ENCODE measurements around the gene SCAMP3.
"Not testable (repeated sequence)": the region's sequence is repeated elsewhere in the genome, so short reads cannot be mapped to it uniquely, and the experiment has no call there.

SCAMP3 gene

DNA sequence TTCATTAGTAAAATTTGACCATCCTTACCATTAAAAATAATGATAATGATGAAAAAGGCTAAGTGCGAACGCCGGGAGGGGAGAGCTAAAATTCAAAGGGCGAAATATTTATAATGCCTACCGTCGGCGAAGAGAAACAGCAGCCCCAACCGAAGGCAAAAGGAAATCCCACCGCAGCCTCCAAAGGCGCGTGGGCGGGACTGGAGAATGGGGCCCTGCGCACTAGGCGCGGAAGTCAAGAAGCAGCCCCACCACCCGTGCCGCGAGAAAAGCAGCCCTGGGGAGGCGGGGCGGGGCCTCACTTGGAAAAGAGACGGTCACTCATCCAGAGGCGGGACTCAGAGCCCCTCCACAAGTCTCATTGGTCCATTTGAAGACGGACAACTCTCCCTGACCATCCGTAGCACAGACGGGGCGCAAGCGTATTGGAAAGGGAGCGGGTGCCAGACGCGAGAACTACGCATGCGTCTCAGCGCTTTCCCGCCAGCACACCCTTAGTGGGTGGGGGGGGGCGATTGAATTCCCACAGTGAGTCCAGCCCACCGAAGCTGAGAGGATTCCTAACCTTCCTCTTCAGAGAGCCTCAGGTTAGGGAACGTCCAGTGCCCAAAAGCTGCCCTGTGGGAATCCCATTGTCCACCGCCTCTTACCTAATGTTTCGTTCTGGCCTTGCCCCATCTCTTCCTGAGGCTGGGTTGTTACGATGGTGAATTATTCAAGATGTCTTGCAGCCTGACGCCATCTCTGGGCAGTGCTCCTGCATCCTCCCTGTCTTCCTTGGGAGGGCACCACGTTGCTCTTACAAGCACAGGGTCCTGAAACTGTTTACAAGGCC is 34.7 kb downstream of the SCAMP3 start:
- DNase-seq (ENCODE audit: low read depth in 3 of 3): peak; percentile 95 to 98 (median 97)

DNA sequence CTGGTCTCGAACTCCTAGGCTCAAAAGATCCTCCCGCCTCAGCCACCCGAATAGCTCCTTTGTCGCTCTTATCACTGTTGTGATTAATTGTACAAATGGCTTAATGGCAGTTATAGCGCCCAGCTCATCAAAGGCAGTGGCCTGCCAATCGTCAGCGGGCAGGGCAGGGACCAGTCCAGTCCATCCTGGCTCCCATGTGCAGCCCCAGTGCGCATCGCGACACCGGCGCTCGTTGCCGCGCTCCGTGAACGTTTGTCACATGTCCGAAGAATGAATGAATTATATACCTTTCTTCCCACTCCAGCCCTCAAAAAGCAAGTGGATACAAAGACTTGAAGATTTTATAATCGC is 35.3 kb downstream of the SCAMP3 start:
- no peak for DNase-seq (ENCODE audit: low read depth in 3 of 3)

DNA sequence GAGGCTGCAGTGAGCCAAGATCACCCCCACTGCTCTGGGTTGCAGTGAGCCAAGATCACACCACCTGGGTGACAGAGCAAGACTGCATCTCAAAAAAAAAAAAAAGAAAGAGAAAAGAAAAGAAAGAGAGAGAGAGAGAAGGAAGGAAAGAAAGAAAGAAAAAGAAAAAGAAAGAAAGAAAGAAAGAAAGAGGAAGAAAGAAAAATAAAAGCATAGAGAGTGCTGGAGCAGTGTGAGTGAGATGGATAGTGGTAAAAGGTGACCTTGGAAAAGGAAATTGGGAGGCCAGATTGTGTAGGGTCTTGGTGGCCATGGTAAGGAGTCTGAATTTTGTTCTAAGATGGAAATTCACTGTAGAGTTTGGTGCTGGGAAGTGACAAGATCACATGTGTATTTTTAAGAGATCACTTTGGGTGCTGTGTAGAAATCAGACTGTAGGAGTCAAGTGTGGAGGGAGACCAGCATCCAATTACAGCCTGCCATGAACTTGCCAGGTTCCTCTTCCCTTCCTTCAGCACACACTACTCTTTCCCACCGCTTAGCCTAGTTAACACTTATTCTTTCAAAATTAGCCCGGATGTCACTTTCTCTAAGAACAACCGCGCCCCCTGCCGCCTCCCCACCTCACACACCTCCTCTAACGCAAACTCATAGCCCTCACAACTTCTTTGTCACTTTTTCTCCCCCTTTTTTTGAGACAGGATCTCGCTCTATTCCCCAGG is 35.8 kb downstream of the SCAMP3 start:
- peak; percentile 61 to 69 (median 65) for DNase-seq (ENCODE audit: low read depth in 3 of 3)

DNA sequence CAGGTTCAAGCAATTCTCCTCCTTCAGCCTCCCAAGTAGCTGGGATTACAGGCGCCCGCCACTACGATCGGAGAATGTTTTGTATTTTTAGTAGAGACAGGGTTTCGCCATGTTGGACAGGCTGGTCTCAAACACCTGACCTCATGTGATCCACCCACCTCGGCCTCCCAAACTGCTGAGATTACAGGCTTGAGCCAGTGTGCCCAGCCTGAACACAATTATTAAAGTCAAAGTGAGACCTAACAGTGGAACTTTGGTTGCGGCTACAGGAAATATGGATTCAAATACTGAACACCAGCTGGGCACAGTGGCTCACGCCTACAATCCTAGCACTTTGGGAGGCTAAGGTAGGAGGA is 36.8 kb downstream of the SCAMP3 start:
- DNase-seq (ENCODE audit: low read depth in 3 of 3): not testable (repeated sequence)

DNA sequence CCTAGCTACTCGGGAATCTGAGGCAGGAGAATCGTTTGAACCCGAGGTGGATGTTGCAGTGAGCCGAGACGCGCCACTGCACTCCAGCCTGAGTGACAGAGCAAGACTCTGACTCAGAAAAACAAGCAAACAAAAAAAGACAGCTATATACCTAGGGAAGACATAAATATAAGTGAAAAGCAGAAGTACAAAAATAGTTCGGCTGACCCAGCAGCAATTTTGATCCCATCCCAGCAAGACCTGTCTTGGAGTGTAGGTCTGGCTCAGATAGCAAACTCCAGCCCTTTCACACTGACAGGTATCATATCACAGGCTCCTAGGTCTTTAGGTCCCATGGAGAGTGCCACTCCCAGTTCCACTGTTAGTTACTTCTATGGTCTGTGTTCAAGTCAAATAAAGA is 39.1 kb downstream of the SCAMP3 start:
- DNase-seq (ENCODE audit: low read depth in 3 of 3): no peak

DNA sequence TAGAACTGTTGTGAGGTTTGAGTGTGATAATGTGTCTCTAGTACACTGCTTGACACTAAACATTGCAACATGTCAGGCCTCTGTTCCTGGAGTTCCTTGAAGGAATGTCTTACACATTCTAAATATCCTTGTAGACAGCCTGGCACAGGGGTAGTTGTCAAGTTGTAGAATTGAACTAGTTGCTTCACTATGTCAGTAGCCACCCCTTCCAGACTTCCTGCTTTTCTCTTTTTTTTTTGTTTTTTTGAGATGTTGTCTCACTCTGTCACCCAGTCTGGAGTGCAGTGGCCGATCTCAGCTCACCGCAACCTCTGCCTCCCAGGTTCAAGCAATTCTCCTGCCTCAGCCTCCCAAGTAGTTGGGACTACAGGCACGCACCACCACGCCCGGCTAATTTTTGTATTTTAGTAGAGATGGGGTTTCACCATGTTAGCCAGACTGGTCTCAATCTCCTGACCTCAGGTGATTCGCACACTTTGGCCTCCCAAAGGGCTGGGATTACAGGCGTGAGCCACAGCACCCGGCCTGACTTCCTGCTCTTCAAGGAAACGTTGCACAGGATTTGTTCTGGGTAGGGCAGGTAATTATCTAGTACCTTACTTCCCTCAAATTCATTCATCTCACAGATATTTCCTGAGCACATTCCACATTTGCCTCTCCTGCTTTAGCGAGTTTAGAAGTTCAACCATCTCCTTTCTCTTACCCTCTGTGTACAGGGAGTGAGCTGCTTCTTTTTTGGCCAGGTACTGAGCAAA is 41.8 kb downstream of the SCAMP3 start:
- not testable (repeated sequence) for DNase-seq (ENCODE audit: low read depth in 3 of 3)

DNA sequence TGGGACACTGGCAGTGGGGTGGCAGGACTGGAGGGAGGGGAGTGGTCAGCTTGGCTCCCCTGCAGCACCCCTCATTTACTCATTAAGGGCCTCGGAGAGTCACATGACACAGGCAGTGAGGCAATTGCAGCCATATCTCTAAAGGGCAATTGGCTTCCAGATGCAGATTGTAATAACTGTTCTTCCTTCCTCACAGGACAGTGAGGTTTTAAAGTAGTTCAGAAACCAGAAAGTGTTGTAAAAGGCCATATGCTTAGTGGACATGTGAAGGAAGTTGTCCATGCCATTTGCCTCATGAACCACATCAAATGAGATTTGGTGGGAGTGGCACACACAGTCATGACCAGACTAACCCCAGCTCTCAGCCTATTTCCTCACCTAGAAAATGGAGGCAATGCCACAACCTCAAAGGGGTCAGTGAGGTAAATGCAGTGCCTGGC is 42.5 kb downstream of the SCAMP3 start:
- DNase-seq (ENCODE audit: low read depth in 3 of 3): no peak

DNA sequence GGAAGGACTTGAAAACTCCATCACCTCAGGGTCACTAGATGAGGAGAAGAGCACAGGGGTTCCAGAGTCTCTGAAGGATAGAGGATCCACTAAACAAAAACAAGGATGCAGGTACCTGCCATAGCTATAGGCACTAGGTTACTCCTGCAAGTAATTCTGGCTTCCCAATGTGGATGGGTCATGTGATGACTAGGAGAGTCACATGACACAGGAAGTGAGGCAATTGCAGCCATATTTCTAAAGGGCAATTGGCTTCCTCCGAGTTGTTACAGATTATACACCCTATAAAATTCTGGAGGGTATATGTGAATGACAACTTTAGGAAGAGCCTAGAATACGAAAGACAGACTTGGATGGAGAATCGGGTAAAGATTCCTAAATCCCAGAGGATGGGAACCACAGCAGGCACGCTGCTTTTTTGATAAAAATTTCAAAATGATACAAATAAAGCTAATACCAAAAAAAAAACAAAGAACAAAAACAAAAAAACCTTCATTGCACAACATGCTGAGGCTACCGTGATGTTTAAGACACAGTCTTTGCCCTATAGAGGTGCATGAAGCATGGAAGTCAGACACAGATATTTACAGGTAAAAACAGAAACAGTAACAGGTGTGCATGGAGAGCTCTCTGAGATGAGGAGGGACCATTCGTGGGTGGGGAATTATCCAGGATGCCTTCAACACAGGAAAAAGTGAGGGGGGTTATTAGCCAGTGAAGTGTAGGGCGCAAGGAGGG is 43.1 kb downstream of the SCAMP3 start:
- DNase-seq (ENCODE audit: low read depth in 3 of 3): no peak

DNA sequence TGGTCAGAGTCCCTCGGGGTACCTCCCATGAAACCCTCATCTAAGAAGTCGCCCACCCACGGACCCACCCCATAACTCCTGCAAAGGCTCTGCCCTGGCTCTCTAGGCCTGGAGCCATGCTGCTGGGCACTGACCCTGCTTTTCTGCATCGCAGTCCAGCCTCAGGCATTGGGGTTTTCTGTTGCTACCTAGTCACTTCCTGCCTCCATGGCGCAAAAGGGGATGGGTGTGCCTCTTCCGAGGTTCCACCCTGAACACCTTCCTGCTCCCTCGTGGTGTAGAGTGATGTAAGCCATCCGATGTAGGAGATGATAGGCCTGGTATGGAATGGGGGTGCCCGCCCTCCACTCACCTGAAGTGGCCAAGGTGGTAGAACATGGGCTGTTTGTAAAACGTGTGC is 47.5 kb downstream of the SCAMP3 start:
- not testable (repeated sequence) for DNase-seq (ENCODE audit: low read depth in 3 of 3)

DNA sequence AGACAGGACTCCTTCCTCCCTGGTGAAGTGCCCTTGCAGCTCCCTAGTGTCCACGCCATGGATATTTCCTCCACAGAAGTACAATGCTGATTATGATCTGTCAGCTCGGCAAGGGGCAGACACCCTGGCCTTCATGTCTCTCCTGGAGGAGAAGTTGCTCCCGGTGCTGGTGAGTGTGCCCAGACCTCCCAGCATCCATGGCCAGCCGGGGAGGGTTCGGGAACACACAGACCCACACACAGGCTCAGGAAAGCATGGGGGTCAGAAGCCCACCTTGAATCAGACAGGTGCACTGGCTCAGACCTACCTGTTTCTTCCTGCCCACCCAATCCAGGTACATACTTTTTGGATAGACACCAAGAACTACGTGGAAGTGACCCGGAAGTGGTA is 50.1 kb downstream of the SCAMP3 start:
- DNase-seq (ENCODE audit: low read depth in 3 of 3): not testable (repeated sequence)

DNA sequence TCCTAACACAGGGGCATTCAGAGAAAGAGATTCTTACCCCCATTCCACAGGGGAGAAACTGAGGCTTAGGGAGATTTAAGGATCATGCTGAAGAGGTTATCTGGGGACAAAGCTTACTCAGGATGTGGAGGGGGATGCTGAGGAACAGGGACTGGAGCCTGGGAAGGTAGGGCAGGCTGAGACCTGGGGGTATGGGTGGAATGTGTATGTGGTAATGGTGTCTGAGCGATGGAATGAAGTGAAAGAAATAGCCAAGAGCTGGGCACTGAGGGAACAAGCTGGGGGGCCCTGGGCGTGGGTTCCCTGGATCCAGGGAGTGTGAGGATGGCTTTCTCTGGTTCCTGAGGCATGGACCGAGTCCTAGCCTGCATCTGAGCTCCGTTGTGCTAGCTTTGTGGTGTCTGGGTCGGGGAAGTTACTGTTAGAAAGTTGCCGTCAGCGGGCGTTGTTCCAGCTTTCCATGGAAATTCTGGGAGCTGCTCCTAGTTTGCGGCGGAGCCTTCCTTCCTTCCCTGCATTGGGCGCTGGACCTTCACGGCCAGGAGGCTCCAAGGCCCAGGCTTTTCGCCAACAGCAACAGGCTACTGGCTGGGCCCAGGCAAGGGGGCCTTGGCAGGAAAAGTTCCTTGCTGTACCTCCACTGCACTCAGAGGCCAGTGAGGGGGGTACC is 50.6 kb downstream of the SCAMP3 start:
- not testable (repeated sequence) for DNase-seq (ENCODE audit: low read depth in 3 of 3)

DNA sequence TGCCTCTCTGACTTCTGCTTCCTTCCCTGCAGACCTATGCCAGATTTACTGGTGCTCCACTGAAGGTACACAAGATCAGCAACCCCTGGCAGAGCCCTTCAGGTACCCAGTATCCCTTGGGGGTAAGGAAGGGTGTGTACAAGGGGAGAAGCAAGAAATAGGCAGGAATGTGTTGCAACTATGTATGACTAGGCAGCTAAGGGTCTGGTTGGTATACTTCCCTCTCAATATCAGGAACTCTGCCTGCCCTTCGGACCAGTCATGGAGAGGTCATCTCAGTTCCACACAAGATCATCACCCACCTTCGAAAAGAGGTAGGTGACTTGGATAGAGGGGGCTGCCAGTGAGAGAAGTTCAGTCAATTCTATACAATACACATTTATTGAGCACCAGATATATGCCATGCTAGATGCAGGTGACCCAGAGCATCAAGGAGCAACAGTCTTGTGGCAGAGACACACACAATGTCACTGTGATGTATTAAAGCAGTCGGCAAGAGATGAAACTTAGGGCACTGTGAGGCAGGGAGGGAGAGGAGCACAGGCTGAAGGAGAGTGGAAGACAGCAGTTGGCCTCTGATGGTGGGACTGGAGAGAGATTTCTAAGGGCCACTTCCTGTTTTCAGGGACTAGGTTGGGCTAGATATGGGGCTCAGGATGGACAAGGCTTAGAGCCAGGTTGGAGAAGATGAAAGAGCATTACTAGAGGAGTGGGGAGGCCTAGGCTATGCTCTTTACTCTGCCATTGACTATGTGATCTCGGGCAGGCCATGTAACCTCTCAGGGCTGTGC is 51.7 kb downstream of the SCAMP3 start:
- DNase-seq (ENCODE audit: low read depth in 3 of 3): no peak

DNA sequence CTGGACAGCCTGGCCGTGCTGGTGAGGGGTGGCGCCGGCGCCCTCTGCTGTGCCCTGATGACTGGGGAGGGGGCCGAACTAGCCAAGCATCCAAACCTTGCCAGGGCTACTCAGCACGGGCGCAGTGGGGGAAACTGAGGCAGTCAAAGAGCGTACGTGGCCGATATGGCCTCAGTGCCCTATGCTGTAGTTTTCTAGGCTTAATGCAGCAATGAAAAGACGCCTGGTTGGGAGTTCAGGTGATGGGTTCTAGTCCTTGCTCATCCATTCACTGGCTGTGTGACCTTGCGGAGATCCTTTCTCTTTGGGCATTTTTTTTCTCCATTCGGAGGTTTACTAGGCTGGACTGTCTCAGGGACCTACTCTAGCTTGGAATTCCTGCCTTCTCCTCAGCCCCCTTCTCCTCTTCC is 52.8 kb downstream of the SCAMP3 start:
- no peak for DNase-seq (ENCODE audit: low read depth in 3 of 3)

DNA sequence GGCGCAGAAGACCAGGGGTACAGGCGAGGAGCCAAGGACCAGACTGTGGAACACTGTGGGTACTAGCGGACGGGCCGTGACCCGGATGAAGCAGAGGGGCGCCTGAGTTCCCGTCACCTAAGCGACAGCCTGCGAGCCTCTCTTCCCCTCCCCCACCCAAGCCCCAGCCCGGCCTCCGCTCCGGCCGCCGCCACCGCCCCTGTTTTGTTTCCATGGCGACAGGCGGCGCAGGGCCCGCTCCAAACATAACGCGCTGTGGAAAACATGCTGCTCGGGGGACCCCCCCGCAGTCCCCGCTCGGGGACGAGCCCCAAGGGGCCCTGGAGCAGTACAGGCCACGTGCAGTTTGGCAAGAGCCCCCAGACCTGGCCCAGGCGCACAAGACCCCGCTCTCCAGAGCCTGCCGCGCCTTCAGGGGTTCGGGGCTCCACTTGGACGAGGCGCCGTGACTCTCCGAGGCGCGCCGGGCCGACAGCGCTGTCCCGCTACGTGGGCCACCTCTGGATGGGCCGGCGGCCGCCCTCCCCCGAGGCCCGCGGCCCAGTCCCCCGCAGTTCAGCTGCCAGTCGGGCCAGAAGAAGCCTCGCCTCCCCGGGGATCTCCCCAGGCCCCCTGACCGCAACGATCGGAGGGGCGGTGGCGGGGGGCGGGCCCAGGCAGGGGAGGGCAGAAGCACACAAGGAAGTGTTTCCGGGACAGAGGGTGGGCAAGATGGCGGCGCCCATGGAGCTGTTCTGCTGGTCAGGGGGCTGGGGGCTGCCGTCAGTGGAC is 53.4 kb downstream of the SCAMP3 start, which contains the start of gene MTX1:
MTX1 (plus strand) TSS at position 155 of the 771 bp plus-strand sequence; CDS start at position 265, 110 bp downstream.
- peak; percentile 76 to 77 (median 77) for DNase-seq (ENCODE audit: low read depth in 3 of 3)

DNA sequence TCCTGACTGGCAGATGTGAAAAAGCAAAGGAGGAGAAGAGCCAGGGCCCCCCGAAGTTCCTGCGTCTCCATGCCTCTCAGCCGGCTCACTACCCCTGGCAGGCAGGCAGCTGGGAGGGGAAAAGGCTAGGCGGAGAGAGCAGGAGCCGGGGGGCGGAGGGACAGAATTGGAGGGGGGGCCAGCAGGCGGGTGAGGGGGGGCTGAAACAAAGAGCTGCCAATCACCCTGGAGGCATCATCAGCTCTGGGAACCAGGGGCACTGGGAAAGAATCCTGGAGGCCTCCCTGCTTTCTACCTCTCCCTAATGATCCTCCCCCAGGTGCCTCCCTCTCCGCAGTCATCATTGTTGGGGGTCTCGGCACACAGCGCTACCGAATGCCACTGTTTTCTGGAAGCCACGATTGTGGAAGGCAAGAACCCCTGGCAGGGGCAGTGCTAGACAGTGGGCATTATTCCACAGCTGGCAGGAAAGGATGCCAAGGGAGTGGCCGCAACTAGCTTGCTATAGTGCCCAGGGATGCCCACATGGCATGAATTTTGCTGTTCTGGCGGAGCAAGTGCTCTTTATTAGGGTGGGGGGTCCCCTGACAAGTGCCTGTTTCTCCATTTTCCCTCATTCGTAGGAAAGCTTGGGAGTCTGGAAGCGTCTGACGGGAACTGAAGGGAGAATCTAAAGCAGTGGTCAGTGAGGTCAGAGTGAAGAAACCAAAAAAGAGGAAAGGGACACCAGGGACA is 54.2 kb downstream of the SCAMP3 start, which contains the start of gene THBS3:
THBS3 (minus strand) TSS at position 92 of the 735 bp plus-strand sequence; CDS start at position 71, 21 bp downstream.
- DNase-seq (ENCODE audit: low read depth in 3 of 3): no peak

DNA sequence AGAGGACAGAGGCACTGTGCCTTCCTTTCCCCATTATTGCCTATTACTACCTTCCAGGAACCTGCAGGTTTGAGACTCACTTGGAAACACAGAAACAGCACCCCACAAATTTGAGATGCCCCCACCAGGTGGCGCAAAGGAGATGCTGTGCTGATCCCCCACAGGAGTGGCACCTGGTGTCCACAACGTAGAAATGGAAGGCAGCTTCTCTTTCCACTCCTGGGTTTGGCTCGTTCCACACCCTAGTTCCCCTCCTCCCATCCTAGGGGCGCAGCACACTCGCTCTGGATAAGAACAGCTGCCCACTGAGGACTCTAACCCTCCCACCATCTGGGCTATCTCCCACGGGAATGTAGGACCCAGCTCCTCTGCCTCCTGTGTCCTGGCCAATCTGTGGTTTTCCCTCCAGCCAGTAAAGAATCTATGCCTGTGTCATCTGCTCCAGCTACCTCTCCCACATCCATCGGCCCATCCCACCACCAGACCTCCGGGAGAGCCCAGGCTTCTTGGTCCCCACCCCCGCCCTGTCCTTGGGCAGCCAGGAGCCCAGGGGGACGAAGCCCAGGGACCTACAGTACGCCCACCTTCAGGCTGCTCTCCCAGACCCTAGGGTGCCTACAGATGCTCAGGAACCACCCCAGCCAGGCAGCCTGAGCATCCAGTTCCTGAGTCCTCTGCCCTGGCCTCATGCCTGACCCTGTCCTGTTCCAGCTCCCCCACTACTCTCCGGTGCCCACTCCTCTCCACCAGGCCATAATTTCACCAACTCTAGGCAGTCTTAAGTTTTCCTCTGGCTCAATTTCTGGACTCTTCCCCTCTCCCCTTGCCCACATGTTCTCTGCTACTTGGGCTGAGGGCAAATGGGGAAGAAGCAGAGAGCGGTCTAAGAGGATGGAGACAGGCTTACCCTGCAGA is 55.0 kb downstream of the SCAMP3 start:
- peak; percentile 76 to 85 (median 77) for DNase-seq (ENCODE audit: low read depth in 3 of 3)
